ENCODE measurements around the gene C5orf46.
"Not testable (repeated sequence)": the region's sequence is repeated elsewhere in the genome, so short reads cannot be mapped to it uniquely, and the experiment has no call there.

Gene C5orf46

DNA sequence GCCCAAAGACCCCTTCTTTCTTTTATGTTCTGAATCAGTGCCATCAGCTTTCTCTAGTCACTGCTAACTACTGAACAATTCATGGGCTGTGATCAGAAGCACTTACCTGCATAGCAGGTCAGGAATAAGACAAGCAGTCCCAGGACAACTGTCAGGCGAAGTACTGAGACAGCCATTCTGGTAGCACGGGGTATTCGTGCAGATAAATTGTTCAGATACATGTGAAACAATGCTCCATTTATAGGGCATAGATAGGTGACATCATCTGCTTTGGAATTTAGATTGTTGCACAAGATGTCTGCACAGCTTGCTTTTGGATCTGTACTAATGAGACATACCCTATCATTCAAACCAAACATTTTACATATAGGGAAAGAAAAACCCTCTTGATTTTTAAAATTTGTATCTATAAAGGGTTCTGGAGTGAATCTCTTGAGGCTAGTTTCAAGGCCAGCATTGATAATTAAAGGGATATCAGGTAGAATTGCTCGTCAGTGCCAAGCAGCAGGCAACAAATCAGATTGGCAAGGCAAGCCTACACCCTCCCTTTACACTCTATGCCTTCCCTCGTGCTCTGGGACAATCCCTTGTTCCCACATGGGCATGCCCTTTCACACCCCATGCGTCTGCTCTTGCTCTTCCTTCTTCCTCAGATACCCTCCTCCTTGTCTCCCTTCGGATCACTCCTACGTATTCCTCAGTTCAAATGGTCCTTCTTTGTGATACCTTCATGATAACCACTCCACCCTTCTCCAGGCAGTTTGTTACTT is at the start of gene C5orf46:
C5orf46 (minus strand) TSS at position 213 of the 770 bp plus-strand sequence; CDS start at position 176, 37 bp downstream.
- DNase-seq = no peak

DNA sequence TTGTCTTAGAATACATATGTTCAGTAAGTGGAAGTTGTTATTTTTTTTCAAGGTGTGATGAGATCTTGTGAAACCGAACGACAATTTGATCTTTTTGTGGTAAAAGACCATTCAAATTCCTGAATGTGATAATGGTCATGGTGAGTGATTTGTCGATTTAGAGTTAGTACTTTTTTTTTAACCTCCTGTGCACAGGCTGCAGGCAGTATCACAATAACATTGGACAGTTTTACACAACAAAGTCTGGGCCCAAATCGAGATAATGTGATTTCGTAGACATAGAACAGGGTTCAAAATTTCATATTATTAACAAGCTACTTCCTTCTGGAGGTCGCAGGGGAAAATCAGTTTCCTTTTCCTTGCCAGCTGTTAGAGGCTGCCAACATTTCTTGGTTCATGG is 48.6 kb upstream of the C5orf46 start:
- no peak for DNase-seq

DNA sequence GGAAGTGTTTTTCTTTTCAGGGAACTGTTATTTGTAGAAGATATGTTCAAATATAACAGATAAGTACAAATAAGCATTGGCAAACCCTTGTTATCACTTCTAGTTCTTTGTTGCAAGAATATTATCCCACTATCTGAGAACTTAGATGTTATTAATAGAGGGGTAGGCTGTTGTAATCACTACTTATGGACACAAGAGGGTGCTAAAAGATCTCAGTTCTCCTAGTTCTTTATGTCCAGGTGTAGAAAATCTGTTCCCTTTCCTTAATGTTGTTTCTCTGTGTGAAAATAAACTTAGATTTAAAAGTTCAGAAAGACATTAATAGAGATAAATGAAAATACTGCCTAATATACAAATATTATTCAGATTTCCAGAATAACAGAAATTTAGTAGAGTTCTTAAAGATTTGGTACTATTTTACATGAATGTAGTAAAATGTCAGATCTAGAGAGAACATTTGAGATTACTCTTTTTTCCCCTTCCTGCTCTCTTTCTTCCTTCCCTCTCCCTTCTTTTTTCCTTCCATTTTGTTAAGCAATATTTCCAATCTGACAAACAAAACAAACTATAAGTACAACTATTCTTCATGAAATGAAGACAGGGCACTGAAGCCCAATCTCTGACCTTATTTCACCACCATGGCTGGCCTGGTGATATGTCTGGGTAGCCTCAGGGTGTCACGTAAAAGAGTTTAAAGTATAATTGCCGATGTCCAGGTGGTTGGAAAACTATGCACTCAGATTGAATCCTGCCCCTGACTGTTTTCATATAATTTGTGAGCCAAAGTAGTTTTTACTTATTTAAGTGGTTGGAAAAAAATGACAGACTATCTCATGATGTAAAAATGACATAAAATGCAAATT is 43.6 kb upstream of the C5orf46 start:
- DNase-seq = peak; percentile 16

DNA sequence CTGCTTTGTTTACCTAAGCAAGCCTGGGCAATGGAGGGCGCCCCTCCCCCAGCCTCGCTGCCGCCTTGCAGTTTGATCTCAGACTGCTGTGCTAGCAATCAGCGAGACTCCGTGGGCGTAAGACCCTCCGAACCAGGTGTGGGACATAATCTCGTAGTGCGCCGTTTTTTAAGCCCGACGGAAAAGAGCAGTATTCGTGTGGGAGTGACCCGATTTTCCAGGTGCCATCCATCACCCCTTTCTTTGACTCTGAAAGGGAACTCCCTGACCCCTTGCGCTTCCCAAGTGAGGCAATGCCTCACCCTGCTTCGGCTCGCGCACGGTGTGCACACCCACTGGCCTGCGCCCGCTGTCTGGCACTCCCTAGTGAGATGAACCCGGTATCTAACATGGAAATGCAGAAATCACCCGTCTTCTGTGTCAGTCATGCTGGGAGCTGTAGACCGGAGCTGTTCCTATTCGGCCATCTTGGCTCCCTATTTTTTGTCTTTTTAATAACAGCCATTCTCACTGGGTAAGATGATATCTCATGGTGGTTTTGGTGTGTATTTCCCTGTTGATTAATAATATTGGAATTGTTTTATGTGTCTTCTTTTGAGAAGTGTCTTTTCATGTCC is 40.4 kb upstream of the C5orf46 start:
- not testable (repeated sequence) for DNase-seq

DNA sequence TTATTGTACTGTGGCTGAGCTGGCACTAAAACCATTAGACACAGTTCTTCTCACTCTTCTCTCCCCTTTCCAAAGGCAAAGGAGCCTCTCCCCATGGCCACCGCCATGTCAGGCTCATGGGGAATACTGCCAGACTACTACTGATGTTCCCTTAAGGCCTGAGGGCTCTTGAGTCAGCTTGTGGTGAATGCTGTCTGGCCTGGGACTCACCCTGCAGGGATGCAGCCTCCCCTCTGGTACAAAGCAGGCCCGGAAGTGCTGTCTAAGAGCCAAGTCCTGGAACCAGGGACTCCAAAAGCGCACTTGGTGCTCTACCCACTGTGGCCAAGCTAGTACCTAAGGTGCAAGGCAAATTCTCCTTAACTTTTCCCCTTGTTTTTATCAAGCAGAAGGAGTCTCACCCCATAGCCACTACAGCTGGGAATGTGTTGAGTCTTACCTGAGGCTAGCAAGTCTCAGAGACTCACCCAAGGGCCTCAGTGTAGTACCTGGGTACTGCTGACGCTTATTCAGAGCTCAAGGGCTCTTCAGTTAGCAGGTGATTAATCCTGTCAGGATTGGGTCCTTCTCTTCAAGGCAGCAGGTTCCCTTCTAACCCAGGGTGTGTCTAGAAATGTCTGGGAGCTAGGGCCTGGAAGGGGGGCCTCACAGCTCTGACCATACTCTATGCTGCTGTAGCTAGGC is 33.2 kb upstream of the C5orf46 start:
- DNase-seq = no peak

DNA sequence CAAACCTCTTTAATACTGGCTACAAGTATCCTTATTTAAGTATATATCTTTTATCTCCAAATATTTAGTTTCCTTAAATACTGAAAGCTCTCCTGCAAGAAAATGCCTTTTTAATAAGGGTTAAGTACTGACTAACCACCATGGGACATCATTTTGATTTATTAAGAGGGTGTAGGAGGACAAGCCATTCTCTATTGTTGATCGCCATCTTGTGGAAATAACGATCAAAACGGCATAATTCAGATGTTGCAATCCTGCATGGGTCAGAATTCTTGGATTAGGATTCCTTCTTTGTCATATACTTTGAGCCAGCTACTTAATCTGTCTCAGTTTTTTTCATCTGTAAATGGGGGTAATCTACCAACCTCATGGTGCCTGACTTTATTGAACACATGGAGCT is 28.7 kb upstream of the C5orf46 start:
- peak; percentile 33 for DNase-seq

DNA sequence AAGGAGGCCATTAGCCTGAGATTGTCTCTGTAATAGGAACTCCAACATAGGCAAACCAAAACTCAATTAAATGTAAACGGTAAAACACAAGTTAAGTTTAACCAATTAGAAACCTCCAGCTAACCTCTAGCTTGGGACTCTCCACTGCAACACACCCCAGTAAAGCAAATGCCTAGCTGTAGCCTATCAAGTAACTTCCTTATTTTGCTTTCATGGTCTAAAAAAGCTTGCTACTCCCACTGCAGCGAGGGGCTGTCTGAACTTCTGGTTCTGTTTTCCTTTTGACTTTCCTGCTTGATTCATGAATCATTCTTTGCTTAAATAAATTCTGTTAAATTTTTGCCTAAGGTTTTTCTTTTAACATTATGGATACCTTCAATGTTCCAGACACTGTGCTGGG is 24.4 kb upstream of the C5orf46 start:
- no peak for DNase-seq

DNA sequence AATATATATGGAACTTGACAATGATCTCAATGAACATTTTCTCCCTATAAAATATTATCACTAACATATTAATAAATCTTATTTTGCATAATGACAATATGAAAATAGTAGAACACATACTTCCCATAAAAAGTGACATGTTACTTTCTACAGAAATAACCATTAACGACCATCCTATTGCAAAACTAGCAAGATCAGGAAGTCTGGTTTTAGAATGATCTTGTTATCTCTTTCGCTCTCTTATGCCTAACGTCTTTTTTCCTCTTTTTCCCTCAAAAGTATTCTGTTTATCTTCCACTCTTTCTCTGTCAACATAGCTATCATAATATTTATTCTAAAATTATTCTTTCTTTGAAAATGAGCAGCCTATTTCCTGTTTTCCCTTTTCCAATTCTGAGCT is 21.6 kb upstream of the C5orf46 start:
- DNase-seq = no peak

DNA sequence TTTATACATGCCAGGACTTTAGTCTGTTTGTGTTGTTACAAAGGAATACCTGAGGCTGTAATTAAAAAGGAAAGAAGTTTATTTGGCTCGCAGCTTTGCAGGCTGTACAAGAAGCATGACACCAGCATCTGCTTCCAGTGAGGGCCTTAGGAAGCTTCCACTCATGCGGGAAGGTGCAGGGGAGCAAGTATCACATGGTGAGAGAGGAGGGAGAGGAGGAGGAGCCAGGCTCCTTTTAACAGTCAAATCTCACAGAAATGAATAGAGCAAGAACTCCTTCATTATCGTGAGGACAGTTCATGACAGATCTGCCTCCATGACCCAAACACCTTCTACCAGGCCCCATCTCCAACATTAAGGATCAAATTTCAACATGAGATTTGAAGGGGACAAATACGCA is 18.7 kb upstream of the C5orf46 start:
- no peak for DNase-seq

DNA sequence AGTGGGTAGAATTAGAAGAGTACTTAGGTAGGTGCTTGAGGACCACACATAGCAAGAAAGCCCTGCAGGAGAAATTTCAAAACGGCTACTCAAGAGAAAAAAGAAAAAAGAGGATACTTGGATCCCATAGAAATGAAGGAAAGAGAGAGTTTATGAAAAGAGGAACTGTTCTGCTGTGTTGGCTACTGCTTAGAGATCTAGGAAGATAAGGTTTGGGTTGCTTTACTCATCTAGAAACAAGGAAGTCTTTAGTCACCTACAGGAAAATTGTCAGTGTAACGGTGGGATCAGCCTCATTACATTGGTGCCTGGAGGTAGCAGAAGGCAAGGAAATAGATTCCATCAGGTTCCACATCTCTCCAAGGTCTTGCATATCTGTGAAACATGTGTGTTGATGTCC is 14.8 kb upstream of the C5orf46 start:
- DNase-seq = no peak

DNA sequence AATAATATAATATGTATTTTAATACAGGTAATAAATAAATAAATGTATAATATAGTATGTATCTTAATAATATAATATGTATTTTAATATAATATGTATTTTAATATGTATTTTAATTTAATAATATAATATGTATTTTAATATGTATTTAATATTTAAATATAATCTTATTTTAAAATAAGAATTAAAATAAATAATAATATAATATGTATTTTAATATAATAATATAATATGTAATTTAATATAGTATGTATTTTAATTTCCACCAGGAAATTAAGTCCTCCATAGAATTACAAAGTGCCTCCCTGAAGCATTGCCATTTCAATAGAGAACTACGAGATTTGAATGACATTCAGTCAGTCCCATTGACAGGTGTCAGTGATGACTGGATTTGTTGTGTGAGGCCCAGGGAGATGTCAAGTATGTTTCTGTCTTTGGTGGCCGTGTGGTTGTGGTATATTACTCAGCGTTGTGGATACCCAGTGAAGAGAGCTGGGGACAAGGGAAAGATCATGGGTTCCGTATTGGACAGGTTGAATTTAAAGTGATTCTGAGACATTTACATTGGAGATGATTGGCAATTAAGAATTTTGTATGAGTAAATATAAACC is 14.2 kb upstream of the C5orf46 start:
- DNase-seq = no peak

DNA sequence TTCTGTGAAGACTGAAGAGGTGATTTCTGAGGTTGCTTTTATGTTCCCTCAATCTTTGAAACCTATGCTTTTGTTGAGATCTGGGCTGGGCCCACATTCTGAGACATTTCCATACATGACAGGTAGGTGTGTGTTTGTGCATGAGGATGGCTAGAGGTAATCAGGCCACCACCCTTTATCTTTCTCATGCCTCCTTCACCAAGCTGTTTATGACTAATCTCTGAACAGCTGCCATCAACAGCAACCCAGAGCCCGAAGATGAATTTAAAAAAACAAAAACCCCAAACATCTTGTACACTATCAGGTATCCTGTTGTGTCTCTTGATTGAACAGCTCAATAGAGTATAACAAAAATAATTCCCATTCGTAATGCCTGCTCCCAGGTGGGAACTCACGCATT is 12.6 kb upstream of the C5orf46 start:
- no peak for DNase-seq

DNA sequence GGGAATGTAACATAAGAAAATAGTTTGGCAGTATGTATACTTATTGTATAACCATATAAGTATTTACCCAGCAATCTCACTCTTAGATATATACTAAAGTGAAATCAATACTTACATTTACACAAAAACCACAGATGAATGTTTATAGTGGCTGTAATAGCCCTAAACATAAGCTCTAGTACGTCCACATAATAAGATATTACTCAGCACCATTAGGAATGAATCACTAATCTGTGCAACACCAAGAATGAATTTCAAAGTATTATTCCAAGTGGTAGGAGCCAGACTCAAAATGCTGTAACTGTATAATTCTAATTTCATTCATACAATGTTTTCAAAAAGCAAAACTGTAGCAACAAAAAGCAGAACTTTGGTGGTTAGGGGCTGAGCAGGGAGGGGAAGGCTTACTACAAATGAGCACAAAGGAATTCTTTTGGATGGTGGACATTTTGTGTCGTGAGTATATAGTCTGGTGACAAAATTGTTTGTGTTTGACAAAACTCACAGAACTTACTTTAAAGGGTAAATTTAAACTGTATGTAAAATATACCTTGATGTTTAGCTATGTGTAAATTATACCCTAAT is 11.9 kb upstream of the C5orf46 start:
- no peak for DNase-seq

DNA sequence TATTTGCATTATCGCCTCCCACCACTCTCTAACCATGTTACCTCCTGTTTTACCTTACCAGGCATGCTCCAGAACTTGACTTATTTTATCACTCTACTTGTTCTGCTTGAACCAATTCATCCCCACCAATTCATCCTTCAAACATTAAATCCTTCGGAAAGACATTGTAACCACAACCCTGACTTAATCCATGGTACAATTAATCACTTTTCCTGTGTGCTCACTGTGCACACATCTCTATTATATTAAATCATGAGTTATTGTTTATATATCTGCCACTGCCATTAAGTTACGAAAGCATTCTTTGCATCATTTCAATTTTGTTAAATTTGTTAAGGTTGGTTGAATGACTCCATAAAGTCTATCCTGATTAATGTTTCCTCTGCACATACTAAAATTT is 7.4 kb upstream of the C5orf46 start:
- no peak for DNase-seq

DNA sequence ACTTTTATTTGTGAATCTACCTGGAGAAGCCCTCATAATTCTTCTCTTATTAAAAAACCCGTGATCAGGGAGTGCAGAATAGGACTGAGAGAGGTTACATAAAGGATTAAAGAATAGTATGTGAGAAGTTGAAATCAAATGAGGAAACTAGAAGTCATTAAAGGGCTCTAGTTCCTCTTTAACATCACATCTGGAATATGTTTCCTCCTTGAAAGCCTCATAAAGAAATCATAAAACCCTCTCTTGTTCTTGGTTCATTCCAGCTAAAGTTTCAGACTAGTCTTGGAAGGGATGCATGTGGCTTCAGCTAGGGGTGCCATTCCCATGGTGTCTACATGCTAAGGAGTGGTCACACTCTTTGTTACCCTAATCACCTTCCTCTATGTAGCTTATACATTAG is 5.7 kb upstream of the C5orf46 start:
- DNase-seq = no peak

DNA sequence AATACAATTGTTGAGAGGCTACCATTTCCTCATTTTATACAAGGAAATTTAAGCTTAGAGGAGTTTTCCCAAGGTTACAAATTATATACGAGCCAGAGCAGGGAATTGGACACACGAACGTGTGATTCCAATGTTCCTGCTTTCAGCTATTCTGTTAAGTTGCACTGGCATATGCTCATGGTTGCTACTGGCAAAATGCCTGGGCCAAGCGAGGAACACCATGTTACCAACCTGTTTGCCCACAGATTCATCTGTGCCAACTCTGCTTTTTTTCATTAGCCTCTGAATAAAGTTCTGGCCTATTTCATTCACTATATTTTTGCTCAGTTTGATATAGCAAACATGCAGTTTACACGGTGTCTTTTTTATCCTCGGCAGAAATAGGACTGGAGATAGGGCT is 5.1 kb upstream of the C5orf46 start:
- DNase-seq = peak; percentile 74

DNA sequence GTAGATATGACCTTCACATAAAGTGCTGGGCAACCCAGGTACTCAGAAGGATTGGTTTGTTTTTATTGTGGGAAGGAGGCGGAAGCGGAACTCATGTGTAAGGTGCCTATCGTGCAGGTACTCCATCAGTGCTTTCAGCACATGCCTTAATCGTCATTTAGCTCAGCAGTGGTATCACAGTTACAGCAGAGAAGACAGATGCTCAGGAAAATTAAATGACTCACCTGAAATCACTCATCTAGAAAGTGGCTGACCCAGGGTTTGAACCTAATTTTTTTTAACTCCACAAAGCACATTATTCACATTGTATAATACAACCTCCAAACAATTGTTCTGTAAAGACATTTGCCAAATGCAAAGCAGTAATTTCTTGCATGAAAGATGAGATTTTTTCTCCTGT is 2.2 kb downstream of the C5orf46 start:
- no peak for DNase-seq

DNA sequence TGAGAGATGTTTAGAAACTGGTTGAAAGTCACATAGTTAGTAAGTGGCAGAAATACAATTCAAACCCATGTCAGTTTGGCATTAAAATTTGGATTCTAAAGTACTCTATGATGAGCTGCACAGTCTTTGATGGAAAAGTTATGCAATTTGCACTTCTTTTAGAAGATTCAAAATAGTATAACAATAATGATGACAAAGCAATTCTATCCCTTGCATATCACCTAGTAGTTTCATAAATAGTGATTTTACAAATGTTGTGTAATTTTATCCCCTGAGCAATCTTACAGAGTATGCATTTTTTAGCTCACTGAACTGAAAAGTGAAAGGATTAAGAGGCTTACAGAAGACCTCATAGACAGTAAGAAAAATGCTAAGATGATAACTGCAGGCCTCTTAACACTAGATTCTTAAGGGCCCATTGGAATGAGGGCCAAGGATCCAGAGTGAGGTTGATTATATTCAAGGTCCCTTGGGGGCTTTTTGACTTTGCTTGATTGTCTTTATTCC is 3.7 kb downstream of the C5orf46 start:
- no peak for DNase-seq

DNA sequence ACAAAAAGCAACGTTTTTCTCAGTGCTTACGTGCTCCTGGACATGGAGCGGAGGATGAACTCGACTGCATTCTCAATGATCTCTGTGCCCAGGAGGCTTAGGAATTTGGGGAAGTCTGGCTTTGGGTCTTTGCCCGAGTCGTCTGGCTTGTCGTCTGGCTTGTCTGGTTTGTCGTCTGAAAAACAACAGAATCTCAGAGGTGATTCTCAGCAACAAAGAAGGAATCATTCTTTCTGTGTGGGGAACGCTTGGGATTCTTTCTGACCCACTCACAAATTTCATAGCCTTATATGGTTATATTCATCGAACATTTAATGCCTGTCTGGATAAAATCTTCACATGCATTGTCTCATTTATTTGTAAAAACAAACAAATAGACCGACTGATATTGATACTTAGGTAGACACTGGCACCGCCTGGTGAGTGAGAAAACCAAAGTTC is 4.7 kb downstream of the C5orf46 start:
- no peak for DNase-seq

DNA sequence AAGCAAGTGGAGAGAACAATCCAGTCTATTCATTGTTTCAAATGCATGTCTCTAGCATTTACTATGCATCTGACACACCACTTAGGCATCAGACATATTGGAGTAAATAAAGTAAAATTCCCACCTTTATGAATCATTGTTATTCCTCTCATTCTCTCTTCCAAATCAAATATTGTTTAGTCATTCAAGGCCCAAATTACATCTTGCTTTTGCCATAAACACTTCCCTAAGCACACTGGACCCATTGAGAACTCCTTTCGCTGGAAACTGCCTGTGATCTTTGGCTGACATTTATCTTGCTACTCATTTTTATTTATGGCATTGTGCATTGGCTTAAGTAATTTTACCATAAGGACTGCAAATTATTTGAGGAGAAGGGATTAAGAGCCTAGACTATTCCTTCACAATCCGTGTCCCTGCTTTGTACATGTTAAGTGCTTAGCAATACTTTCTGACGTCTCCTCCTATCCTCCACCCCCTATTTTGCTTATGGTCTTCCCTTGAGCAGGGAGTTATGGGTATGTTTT is 7.4 kb downstream of the C5orf46 start:
- no peak for DNase-seq

DNA sequence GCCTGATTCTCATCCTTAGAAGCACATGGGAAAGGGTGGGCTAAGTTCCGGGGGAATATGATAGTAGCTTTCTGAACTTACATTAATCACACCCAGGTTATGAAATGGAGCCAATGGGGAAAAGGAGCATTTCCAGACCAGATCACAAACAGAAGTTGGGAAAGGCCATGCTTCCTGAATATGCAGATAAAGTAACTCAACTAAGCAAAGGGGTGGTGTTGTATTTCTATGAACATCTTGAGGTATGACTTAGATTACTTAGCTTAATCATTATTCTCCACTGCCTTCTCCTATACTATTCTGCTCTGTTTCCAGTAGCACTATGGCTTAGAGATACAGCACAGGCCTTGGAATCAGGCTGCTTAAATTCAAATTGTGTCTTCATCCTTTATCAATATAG is 10.5 kb downstream of the C5orf46 start:
- DNase-seq = no peak

DNA sequence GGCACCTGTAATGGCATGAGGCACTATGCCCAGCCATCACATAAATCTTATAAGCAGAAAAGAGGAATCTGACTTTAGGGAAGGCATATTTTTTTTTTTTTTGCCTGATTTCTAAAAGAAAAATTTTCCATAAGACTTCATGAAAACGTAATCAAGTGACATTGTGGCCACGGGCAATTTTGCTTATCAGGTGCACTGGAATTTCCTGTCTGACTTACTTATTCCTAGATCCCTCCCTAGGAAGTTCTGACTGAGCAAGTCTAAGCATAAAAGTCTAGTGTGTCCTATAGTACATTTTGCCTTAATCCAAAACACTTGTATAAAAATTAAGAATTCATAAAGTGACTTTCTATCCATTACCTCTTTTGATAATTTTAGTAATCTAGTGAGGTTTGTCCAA is 12.5 kb downstream of the C5orf46 start:
- no peak for DNase-seq
